NCI-H774 (cell line): ENCODE measurements around the gene ACTN3.
"Not testable (repeated sequence)": the region's sequence is repeated elsewhere in the genome, so short reads cannot be mapped to it uniquely, and the experiment has no call there.

Experiments used
- DNase-seq: peaks from one replicate; lab custom pipeline; 2025; lab: John Stamatoyannopoulos, UW

Gene ACTN3

GRCh38 chr11:66598993-66599392, 52.3 kb downstream of the ACTN3 start:
- no peak for DNase-seq

- no peak for DNase-seq
Measured at GRCh38 chr11:66600219-66600618, 53.5 kb downstream of the ACTN3 start.

GRCh38 chr11:66600631-66601233, 54.0 kb downstream of the ACTN3 start:
- no peak for DNase-seq

GRCh38 chr11:66603072-66603471, 56.4 kb downstream of the ACTN3 start:
- DNase-seq = no peak

- DNase-seq = no peak
Measured at GRCh38 chr11:66604155-66604554, 57.5 kb downstream of the ACTN3 start.

- DNase-seq = not testable (repeated sequence)
Measured at GRCh38 chr11:66606608-66607007, 59.9 kb downstream of the ACTN3 start.

GRCh38 chr11:66607126-66607834, 60.6 kb downstream of the ACTN3 start:
- no peak for DNase-seq

GRCh38 chr11:66609721-66610617, 63.3 kb downstream of the ACTN3 start:
- DNase-seq = no peak

- no peak for DNase-seq
Measured at GRCh38 chr11:66612458-66612857, 65.8 kb downstream of the ACTN3 start.
